T-helper 1 cell treated with Interleukin-12 subunit alpha and Interleukin-12 subunit beta and Interleukin-4 antibody, amounts not matched to agents 30 ng/mL and 1 ng/mL, for 36 hours (primary cell): ENCODE measurements around the gene COQ2. TPM values are rescaled to one million over a fixed set of nuclear protein-coding genes. Genes with fewer than 3 reads are reported as not detected.
"Not testable (repeated sequence)": the region's sequence is repeated elsewhere in the genome, so short reads cannot be mapped to it uniquely, and the experiment has no call there.

Source experiments
- intact Hi-C: fragments of 100-400 bp; cut with micrococcal nuclease; formaldehyde crosslinking; loops from one replicate; pipeline ENCODE4 v1.15.1; 2024
- total RNA-seq: library from RNA; stranded (reverse); gene quantifications from 2 replicates; pipeline ENCODE4 v1.2.3, GENCODE V29; 2022

Gene COQ2
- total RNA-seq, 1 donor from 2014 or later, result 10.9 TPM

DNA sequence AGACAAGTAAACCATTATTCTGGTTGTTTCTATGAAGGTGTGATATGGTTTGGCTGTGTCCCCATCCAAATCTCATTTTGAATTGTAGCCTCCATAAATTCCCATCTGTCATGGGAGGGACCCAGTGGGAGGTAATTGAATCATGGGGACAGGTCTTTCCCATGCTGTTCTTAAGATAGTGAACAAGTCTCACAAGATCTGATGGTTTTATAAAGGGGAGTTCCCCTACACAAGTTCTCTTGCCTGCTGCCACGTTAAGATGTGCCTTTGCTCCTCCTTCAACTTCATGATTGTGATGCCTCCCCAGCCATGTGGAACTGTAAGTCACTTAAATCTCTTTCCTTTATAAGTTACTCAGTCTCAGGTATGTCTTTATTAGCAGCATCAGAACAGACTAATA lies 3.8 kb upstream of the COQ2 start:
- intact Hi-C loops, result not testable (repeated sequence)

DNA sequence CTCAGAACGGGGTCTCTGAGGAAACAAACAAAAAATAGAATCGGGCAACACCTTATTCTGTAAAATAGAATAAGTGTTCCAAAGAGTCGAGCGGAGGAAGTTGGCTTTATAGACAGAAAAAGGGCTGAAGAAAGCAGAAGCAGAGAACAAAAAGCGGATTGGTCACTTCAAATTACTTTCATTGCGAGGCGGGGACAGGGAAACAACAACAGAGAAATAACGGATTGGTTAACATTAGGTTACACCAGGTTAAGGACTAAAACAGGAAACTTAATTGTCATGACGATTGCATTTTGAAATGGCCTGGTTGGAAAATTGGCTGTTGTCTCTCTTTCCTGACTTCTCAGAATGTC lies 433 bp upstream of the COQ2 start:
- intact Hi-C loops, result loop anchor here (1.0 to 2.0 kb wide), 4 partner anchors 49 to 854 kb away; partner anchors contain the start of genes ENOPH1, HNRNPDL and HPSE

DNA sequence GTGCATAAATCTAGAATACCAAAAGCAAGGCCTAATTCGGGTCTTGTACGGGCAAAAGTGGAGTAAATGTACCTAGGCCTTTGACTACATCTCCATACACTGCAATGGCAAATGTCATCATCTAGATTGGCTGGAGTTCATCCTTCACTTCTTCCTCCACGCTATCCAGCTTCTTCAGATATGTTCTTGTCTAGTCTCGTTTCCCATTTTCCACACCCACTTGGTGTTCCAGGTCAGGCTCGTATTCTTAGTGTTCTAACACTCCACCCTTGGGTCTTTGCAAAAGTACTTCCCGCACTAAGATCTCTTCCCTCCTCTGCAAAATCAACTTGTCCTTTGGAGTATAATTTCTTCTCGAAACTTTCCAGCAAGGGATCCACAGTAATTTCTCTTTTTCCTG lies 1.4 kb downstream of the COQ2 start:
- intact Hi-C loops, result loop anchor here (5.0 kb wide), 1 partner anchor 561 kb away; no protein-coding TSS in a partner anchor

DNA sequence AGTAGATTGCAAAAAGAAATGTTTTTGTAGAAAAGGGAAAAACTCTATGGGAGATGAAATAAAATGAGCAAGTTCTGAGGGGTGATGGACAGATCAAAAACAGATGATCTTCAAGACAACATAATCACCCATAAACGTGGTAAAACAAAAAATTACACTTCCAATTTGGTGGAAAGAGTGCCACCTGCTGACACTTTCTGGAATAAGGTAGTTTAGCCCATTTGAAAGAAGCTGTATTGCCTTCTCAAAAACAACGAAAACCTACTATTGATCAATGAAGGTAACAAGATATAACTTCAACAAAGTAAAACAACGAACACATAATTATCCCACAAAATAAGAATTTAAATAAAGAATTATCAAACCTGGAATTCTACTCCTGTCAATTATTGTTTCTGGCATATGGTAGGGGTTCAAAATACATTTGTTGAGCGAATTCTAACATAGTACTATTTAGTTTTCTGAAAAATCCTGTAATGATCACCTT lies 2.5 kb downstream of the COQ2 start:
- intact Hi-C loops, result loop anchor here (1.0 to 5.0 kb wide), 6 partner anchors 22 to 560 kb away; partner anchors contain the start of gene COPS4

DNA sequence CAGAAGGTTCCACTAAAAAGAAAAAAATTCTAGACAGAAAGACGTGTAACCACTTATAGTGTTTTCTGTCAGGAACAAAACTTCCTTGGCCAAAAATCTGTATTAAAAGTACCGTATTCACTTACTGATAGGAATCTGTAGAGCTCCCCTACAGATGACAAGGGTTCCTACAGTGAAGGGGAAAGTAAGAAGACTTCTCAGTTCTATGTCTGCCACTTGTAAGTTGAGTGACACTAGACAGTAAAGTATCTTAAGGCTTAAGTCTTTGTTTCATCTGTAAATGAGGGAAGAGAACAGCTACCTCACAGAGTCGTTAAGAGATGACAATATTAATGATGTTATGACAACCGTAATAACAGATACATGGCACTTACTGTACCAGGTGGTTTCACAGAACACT lies 3.3 kb downstream of the COQ2 start:
- intact Hi-C loops, result loop anchor here (5.0 kb wide), 1 partner anchor 559 kb away; no protein-coding TSS in a partner anchor

DNA sequence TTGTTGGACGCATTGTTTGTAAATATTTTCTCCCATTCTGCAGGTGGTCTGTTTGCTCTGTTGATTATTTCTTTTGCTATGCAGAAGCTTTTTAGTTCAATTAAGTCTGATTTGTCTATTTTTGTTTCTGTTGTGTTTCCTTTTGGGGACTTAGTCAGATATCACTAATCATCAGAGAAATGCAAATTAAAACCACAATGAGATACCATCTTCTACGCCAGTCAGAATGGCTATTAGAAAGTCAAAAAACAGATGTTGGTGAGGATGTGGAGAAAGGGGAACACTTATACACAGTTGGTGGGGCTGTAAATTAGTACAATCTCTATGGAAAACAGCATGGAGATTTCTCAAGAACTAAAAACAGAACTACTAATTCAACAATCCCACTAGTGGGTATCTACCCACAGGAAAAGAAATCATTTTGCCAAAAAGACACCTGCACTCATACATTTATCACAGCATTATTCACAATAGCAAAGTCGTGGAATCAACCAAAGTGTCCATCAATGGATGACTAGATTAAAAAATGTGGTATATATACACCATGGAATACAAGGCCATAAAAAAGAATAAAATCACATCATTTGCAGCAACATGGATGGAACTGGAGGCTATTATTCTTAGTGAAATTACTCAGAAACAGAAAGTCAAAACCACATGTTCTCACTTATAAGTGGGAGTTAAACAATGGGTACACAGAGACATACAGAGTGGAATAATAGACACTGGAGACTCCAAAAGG lies 8.1 kb downstream of the COQ2 start:
- intact Hi-C loops, result no loop called here

DNA sequence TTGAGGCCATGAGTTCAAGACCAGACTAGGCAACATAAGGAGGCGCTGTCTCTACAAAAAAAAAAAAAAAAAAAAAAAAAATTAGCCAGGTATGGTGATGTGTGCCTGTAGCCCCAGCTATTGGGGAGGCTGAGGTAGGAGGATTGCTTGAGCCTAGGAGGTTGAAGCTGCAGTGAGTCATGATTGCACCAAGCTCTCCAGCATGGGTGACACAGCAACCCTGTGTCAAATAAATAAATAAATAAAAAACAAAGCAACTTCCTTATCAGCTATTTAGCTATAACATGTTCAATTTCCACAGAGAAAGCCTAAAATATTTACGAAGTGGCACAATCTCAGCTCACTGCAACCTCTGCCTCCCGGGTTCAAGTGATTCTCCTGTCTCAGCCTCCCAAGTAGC lies 10.7 kb downstream of the COQ2 start:
- intact Hi-C loops, result not testable (repeated sequence)

DNA sequence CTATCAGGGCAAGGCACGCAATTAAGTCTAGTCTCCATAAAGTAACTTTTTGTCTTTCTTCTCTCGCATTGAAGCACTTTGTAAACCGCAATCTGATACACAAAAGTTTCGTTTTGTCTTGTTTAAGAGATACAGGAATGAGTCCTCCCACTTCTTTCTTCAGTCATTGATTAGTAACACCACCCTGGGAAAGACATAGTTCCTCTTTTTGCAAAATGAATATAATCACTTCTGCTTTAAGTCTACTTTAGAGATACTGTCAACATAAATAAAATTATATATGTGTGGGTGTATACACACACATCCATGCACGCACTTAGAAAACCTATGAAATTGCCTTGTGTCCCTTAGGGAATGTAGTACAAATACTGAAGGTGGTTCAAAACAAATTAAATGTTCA lies 11.7 kb downstream of the COQ2 start:
- intact Hi-C loops, result no loop called here

DNA sequence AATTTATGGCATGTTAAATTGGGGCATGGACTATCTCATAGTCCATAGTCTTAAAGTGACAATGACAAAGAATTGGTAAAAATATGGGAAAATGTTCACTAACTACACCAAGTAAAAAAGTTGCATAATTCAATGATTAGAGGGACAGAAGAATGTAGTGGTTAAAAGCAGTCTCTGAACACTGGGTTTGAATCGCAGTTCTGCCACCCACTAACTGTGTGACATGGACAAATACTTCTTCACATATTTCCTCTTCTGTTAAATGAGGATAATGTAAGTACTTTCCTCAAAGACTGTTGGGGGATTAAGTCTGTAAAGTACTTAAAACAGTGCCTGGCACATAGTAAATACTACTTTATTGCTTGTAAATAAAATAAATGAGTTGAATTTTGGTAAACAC lies 15.3 kb downstream of the COQ2 start:
- intact Hi-C loops, result no loop called here

DNA sequence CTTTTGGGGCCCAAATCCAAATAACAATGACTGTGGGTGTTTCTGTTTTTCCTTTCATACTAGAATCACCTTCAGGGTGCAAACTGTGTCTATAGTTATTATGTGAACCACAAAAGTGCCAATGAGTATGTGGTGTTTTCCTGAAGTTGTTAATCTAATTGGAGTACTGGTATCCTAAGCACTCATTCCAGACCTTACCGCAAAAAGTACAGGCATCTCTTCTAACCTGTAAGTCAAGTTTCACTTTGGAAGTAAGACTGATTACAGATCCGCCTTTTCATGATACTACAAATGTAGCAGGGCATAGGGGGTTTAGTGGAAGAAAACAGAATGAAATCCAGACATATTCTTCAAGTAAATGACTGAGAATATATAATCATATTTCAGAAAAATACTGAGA lies 16.1 kb downstream of the COQ2 start:
- intact Hi-C loops, result no loop called here

DNA sequence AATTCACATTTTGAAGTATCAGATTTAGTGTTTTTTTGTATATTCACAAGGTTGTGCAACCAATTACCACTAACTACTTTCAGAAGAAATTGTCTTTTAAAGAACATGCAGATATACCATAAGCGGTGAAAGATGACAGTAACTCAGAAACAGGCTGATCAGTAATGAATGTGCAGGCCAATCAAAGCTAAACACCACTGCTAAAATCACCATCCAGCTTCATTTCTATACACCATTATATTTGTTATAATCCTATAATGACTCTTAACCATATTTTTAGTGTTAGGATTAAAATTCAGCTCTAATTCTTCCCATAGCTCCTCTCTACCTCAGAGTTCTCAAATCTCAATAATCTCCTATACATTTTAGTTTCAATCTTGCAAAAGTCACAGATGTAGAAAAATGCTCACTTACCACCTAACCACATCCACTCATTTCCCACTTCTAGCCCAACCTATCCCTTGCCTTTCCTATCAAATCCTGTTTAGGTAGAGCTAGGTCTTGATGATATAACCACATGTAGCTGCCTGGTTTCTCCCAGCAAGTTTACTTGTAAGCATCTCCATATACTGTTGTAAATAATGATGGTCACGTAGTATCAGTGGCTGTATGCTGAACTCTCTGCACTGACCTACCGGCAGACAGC lies 16.6 kb downstream of the COQ2 start:
- intact Hi-C loops, result no loop called here

DNA sequence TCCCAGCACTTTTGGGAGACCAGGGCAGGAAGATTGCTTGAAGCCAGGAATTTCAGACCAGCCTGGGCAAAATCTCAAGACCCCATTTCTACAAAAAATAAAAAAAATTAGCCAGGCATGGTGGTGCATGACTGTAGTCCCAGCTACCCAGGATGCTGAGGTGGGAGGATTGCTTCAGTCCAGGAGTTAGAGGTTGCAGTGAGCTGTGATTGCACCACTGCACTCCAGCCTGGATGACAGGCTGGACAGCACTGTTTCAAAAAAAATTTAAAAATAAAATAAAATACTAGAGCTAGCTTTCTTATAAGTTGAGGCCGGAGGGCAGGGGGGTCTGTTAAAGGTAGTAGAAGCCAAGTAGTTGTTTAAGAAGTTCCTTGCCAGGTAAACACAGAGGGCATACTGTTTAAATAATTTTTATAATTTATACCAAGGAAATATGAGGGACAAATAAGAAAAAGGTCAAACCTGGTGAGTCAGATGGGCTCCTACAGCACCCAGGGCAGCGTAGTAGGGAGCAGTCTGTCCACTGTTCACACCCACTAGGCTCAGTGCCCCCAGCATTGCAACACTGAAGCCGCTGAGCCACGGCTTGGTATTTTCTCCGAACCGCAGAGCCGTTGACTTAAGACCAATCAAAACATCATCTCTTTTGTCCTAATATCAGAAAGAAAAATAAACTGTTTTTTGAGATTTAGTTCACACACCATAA lies 17.3 kb downstream of the COQ2 start:
- intact Hi-C loops, result no loop called here

DNA sequence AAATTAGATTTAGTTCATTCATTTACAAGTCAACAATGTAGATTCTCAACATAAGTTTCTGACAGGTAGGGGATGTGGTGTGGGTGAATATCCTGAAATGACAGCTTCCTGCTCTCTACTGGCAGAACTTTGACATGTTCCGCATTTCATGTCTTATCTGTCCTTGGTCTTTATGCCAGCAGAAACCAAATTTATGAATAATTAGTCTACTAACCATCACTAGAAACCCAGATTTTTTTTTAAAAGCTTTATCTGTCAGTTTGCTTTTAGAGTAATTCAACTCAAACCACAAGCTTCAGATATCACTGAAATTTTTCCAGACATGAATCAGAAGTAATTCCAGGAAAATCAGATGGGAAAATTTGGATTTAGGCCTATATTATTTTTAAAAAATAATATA lies 17.9 kb downstream of the COQ2 start:
- intact Hi-C loops, result loop anchor here (1.0 kb wide), 1 partner anchor 192 kb away; no protein-coding TSS in a partner anchor

DNA sequence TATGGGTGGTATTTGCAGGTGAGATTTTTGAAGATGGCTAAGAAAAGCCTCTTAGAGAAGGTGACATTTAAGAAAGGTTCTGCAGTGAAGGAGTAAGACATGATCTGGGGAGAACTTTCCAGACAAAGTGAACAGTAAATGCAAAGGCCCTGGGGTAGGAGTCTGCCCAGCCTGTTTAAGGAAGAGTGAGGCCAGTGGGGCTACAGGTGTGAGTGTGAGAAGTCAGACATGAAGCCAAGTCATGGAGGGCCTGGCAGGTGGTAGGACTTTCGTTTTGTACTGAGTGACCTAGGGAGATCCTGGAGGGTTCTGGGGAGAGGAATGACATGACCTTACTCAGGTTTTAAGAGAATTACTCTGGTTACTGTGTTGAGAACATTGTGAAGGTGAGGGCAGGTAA lies 21.5 kb downstream of the COQ2 start:
- intact Hi-C loops, result no loop called here

DNA sequence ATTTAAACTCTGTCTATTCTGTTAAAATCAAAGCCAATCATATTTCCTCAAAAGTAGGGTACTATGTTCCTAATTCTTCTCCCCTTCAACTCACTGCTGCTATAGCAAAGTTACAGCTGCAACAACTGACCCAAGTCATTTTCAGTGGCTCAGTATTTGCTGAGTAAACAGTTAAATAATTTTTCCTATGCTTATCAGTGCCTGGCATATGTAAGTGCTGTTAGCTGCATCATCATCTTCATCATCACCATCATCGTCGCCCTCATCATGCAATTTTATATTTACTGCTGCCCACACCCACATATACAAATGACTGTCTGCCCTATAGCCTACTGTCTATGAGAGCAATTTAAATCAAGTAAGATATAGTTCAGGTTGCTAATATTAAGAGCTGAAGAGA lies 21.9 kb downstream of the COQ2 start:
- intact Hi-C loops, result no loop called here

DNA sequence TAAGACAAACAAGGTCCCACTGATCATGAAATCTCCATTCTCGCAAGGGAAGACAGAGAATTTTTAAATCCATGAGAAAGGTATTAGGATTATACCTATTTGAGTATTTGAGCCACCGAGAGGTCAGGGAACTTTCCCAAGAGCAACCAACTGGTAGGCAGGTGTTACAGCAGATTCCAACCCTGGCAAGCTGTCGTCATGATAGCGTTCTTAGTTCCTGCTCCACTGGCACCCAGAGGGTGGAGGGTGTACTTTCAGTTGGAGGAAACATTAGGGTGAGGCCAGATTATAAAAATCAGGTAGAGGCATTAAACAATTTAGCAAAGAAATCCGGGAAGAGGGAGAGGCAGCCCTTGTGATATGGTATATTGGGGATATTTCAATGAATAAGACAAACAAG lies 23.3 kb downstream of the COQ2 start:
- intact Hi-C loops, result loop anchor here (2.0 kb wide), 1 partner anchor 799 kb away; no protein-coding TSS in a partner anchor

DNA sequence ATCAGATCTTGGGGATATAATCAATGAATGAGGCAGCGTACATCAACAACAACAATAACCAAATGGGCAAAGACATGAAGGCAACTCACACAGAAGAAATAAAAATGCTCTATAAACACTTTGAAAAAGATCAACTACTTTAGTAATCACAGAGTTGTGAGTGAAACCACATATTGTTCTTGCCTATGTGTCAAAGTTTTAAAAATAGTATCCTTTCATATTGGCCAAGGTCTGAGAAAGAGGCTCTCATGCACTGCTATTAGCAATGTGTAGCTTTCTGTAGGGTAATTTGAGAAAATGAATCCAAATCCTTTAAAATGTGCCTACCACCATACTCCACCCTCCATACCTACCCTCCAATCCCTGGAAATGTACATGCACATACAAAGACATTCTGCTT lies 25.0 kb downstream of the COQ2 start:
- intact Hi-C loops, result no loop called here

DNA sequence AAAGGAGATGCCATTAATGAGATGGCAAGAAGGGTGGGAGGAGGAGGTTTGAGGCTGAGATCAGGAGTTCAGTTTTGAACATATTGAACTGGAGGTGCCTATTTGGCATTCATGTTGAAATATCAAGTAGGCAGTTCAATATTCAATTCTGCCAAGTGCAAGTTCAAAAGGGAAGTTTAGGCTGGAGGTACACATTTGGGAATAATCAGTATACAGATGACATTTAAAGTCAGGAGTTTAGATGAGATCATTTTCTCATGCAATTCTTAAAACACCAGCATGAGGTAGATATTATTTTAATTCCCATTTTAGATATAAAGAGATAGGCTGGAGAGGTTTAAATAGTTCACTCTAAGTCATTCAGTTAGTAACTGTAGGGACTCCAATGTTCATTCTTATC lies 26.1 kb downstream of the COQ2 start:
- intact Hi-C loops, result no loop called here

DNA sequence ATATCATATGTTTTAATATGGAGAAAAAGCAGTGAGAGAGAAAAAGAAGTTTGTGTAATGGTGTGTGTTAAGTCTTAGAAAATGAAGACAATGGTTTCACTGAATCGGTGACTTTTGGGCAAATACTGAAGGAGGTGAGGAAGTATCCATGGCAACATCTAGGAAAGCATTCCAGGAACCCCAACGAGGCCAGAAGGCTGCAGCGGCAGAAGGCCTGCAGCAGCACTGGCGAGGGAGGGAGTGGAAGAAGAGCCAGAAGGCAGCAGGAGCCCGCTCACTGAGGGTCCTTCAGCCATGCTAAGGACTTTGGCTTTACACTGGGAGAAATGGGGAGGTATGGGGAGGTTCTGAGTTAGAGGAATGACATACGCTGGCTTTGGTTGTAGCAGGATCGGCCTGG lies 26.8 kb downstream of the COQ2 start:
- intact Hi-C loops, result no loop called here

DNA sequence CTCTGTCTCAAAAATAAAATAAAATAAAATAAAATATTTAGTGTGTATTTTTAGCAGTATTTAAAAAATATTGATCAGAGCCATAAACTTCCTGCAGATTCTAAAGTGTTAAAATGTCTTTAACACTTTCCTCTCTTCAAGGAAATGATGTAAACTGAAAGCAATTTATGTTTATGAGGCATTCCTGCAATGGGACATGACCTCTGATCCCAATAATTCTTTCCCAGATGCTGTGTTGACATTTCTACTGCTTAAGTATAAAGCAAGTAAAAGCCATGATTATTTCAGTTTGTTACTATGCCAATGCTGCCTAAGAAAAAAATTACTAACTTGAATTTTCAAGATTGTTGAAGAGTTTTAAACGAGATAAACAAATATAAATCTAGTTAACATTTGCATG lies 29.0 kb downstream of the COQ2 start:
- intact Hi-C loops, result no loop called here

DNA sequence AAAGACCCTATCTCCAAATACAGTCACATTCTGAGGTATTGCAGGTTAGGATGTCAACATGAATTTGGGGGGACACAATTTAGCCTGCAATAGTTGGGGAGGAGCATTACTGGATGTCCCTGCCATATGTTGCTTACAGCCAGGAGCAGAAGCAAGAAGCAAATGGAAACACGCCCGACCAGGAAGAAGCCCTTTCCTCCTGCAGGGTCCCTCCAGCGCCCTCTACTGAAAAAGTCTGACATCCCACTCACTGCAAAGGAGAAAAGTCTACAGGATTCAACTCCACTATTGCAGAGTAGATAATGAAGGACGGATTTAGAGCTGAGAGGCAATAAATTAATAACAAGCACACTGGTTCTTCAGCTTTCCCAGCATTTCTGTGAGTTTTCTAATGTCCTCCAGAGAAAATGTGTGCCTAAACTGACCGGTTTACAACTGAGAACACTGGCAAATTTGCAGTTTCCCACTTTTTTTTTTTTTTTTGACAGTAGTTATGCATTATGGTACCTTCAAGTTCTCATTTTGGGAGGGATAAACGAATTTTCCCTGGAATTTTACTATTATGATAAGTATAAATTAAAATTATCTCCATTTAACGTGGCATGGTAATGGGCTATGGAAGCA lies 31.7 kb downstream of the COQ2 start:
- intact Hi-C loops, result loop anchor here (1.0 to 2.0 kb wide), 7 partner anchors 18 to 218 kb away; partner anchors contain the start of genes COPS4 and PLAC8

DNA sequence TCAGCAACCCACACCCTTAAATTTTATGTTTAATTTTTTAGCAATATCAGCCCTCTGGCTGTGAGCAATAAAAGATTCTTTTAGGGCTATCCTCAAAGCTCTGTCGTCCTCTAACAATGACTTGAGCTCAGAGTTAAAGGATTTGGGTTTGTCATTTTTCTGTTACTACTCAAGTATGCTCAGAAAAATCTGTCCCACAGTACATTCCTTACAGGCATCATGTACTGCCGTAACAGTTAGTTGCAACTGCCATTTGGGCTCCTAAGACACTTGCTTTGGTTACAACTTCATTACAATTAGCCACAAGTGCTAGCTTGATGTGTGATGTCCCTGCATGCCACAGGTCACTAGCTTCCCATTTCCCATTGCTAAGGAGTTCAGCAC lies 33.2 kb downstream of the COQ2 start:
- intact Hi-C loops, result no loop called here
